Kidney (tissue), 14 donors: ENCODE measurements around the gene PGM2L1. TPM values are rescaled to one million over a fixed set of nuclear protein-coding genes. Genes with fewer than 3 reads are reported as not detected.
"Not testable (repeated sequence)": the region's sequence is repeated elsewhere in the genome, so short reads cannot be mapped to it uniquely, and the experiment has no call there.

ENCODE experiments used
- DNase-seq, 5 donors: peaks; one replicate each; pipeline ENCODE4 v3.0.0-alpha.2; 2013 to 2020
- FAIRE-seq: peaks from 2 replicates; lab custom pipeline; 2012; peaks lifted over from hg19 to GRCh38; lab: Jason Lieb, UNC
- H3K27ac ChIP-seq, 2 donors: one replicate each; pipeline ENCODE4 v1.7.0; 2013; ENCODE audit warnings: low read depth in 2 of 2, low read length in 2 of 2, inconsistent platforms in 1 of 2
- H3K27me3 ChIP-seq: one replicate; pipeline ENCODE4 v1.7.1; 2013; ENCODE audit warnings: low read length, inconsistent platforms; ENCODE audit not compliant: control insufficient read depth, insufficient read depth
- H3K36me3 ChIP-seq, 3 donors: one replicate each; pipeline versions ENCODE4 v1.7.0 to v1.7.1; 2013; ENCODE audit warnings: low read length in 3 of 3, control low read depth in 1 of 3, inconsistent platforms in 1 of 3; ENCODE audit not compliant: insufficient read depth in 3 of 3, control insufficient read depth in 2 of 3
- H3K4me1 ChIP-seq, 3 donors: one replicate each; pipeline versions ENCODE4 v1.7.0 to v1.7.1; 2013; ENCODE audit warnings: low read length in 3 of 3, inconsistent platforms in 1 of 3, low read depth in 1 of 3; ENCODE audit not compliant: control insufficient read depth in 2 of 3, insufficient read depth in 2 of 3
- H3K4me3 ChIP-seq, 3 donors: one replicate each; pipeline versions ENCODE4 v1.7.0 to v1.8.1; 2013; ENCODE audit warnings: low read length in 3 of 3, control low read depth in 1 of 3, inconsistent platforms in 1 of 3
- H3K9ac ChIP-seq, 3 donors: one replicate each; pipeline versions ENCODE4 v1.7.0 to v1.7.1; 2013; ENCODE audit warnings: low read length in 3 of 3, control low read depth in 1 of 3, inconsistent platforms in 1 of 3
- H3K9me3 ChIP-seq, 3 donors: one replicate each; pipeline versions ENCODE4 v1.7.0 to v1.7.1; 2013; ENCODE audit warnings: low read length in 3 of 3, control low read depth in 1 of 3, inconsistent platforms in 1 of 3; ENCODE audit not compliant: control insufficient read depth in 2 of 3, insufficient read depth in 1 of 3
- intact Hi-C: fragments of 100-400 bp; cut with DNase I; formaldehyde crosslinking; loops from one replicate; pipeline ENCODE4 v1.11.1; 2022
- polyA plus RNA-seq: library from polyadenylated mRNA; stranded (reverse); fragments of 350-450 nt; fragmentation: Illumina TruSeq; extraction: RNeasy Lipid Tissue Mini Kit (QIAGEN cat#74804); gene quantifications from one replicate; pipeline ENCODE4 v1.2.3, GENCODE V29; 2014; ENCODE audit warnings: low read depth, low replicate concordance; ENCODE audit not compliant: insufficient read depth
- total RNA-seq: library from RNA; stranded (reverse); fragmentation: NEBNext Ultra II Directional; extraction: Animal tissue kit (Norgen Biotek cat#: 25700); gene quantifications from one replicate; pipeline ENCODE4 v1.2.1, GENCODE V29; 2021
- TF ChIP-seq, protein P1 (sequence below): IDR thresholded peaks from 3 replicates; pipeline ENCODE4 v1.5.1; 2012; ENCODE audit warnings: mild to moderate bottlenecking, moderate library complexity, borderline replicate concordance; ENCODE audit not compliant: insufficient read depth; ENCODE audit errors: extremely low read depth
- donor health status: control.
- donor health status: control.
- donor health status: control.
- donor health status: control.
- donor health status: control.
- donor health status: DM: yes; HTN: yes; CAD: no.
- donor health status: Normal renal cell carcinoma (clear cell type).

The PGM2L1 gene
- total and polyA plus RNA-seq, 2 donors from 2014 or later = 1.0 to 11.5 TPM

GRCh38 chr11:74417860-74418508 is 19.8 kb upstream of the PGM2L1 start:
- Histone ChIP-seq H3K27me3 (no peaks in the 10 kb centered on the region), H3K9ac (no peak overlapping the region), H3K4me1 (peaks cover 0 to 10% (median 0%) of the 10 kb centered on the region in 3 donors), H3K27ac (peak overlapping the region; percentile 0 to 47), H3K36me3 (no peaks in the 10 kb centered on the region), H3K9me3 (no peaks in the 10 kb centered on the region), H3K4me3 (no peak overlapping the region)
- TF ChIP-seq, protein P1, sequence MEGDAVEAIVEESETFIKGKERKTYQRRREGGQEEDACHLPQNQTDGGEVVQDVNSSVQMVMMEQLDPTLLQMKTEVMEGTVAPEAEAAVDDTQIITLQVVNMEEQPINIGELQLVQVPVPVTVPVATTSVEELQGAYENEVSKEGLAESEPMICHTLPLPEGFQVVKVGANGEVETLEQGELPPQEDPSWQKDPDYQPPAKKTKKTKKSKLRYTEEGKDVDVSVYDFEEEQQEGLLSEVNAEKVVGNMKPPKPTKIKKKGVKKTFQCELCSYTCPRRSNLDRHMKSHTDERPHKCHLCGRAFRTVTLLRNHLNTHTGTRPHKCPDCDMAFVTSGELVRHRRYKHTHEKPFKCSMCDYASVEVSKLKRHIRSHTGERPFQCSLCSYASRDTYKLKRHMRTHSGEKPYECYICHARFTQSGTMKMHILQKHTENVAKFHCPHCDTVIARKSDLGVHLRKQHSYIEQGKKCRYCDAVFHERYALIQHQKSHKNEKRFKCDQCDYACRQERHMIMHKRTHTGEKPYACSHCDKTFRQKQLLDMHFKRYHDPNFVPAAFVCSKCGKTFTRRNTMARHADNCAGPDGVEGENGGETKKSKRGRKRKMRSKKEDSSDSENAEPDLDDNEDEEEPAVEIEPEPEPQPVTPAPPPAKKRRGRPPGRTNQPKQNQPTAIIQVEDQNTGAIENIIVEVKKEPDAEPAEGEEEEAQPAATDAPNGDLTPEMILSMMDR = no peak
- intact Hi-C loops = no loop called here
- FAIRE-seq (no peak), DNase-seq (peak in 2 of 5 donors; percentile 26 to 31)

DNA sequence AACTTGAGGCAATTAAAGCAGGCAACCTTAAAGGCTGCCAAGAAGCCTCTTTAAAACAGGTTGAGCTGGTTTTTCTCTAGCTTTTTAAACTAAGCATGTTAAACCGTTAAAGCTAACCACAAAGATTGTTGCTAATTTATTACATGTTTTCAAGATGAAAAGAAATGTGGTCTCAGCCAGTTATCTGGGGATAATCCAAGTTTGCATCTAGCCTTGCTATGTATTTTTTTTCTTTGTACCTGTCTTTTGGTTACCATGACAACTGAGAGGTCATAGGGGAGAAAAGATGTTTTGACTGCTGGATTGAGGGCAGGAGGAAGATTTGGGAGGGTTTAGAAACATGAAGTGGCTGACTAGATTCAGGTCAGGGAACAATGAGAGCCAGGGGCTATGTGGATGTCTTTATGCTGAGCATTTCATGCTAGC is 19.2 kb upstream of the PGM2L1 start:
- intact Hi-C loops = no loop called here
- DNase-seq (peak in 2 of 5 donors; percentile 67 to 71), FAIRE-seq (peak; percentile 57)
- Histone ChIP-seq H3K9me3 (no peaks in the 10 kb centered on the region), H3K27ac (peak overlapping the region; percentile 0 to 47), H3K4me1 (peaks cover 0 to 10% (median 2%) of the 10 kb centered on the region in 3 donors), H3K9ac (no peak overlapping the region), H3K36me3 (no peaks in the 10 kb centered on the region), H3K4me3 (no peak overlapping the region), H3K27me3 (no peaks in the 10 kb centered on the region)
- TF ChIP-seq, protein P1 = no peak

DNA sequence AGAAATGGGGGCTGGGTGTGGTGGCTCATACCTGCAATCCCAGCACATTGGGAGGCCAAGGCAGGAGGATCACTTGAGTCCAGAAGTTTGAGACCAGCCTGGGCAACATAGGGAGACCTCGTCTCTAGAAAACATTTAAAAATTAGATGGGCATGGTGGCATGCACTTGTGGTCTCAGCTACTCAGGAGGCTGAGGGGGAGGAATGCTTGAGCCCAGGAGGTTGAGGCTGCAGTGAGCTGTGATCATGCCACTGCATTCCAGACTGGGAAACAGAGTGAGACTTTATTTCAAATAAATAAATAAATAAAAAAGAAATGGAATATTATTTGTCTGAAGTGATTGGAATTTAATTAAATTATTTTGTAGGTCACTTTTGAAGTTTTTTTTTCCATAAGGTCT is 18.7 kb upstream of the PGM2L1 start:
- intact Hi-C loops = not testable (repeated sequence)

GRCh38 chr11:74412733-74413359 is 14.6 kb upstream of the PGM2L1 start:
- FAIRE-seq (no peak), DNase-seq (no peak)
- no peak overlapping the region for H3K9ac ChIP-seq
- no peaks in the 10 kb centered on the region for H3K36me3 ChIP-seq
- no peaks in the 10 kb centered on the region for H3K9me3 ChIP-seq
- TF ChIP-seq, protein P1 = no peak
- peaks cover 0 to 4% (median 2%) of the 10 kb centered on the region in 3 donors for H3K4me1 ChIP-seq
- no peaks in the 10 kb centered on the region for H3K27me3 ChIP-seq
- peak overlapping the region in 1 of 3 donors; percentile 21 for H3K4me3 ChIP-seq
- intact Hi-C loops = no loop called here
- H3K27ac ChIP-seq = no peak overlapping the region

More for the DNA sequence above, 18.7 kb upstream of the PGM2L1 start:
- H3K4me1 ChIP-seq, H3K9me3 ChIP-seq, H3K9ac ChIP-seq, FAIRE-seq, DNase-seq, H3K27ac ChIP-seq, H3K27me3 ChIP-seq, H3K4me3 ChIP-seq, H3K36me3 ChIP-seq: not testable (repeated sequence)
